Lower leg skin (tissue), 4 donors: ENCODE results near the gene PLCH2. TPM values are rescaled to one million over a fixed set of nuclear protein-coding genes. Genes with fewer than 3 reads are reported as not detected.
A peak's percentile ranks its signal among the peaks of the same experiment; 100 is the strongest.

ENCODE experiments used
- DNase-seq, 2 donors: peaks; one replicate each; pipeline ENCODE4 v3.0.0-alpha.2; 2019; ENCODE audit warnings: low spot score in 2 of 2
- H3K4me3 ChIP-seq: fragments of 200-600 bp; sonication (generic); 2 replicates; pipeline ENCODE4 v1.5.1; 2017; ENCODE audit warnings: mild to moderate bottlenecking, low read depth; ENCODE audit not compliant: poor library complexity, severe bottlenecking
- CTCF ChIP-seq, 3 donors: fragments of 450-650 bp; IDR thresholded peaks; one replicate each; pipeline ENCODE4 v1.5.1; 2016; ENCODE audit warnings: antibody characterized with exemption in 3 of 3, mild to moderate bottlenecking in 3 of 3, moderate library complexity in 2 of 3
- POLR2A ChIP-seq, 2 donors: fragments of 450-650 bp; IDR thresholded peaks; one replicate each; pipeline ENCODE4 v1.6.1; 2016 to 2017; ENCODE audit warnings: antibody characterized with exemption in 2 of 2, mild to moderate bottlenecking in 1 of 2, moderate library complexity in 1 of 2
- WGBS, 2 donors: methylation state at CpG; one replicate each; pipeline ENCODE4 v1.1.5; 2018; 5-methylcytosine and 5-hydroxymethylcytosine counted together
- intact Hi-C: fragments of 100-400 bp; cut with DNase I; formaldehyde crosslinking; loops from one replicate; pipeline ENCODE4 v1.15.0; 2023; ENCODE audit warnings: low total_unique reads
- total RNA-seq, 4 donors: library from RNA; depleted of rRNA; stranded (reverse); fragments of >200 nt; gene quantifications; one replicate each; pipeline ENCODE4 v1.1.0, GENCODE V29; 2016

Gene PLCH2
- total RNA-seq, result 100 to 1,000 TPM in 2 of 4 donors, 10 to 100 TPM in 2; 83.2 to 170 (median 115) TPM

GRCh38 chr1:2476061-2476999, at the start of gene PLCH2:
TSS of gene PLCH2 (plus strand) at chr1:2476289. CDS start at chr1:2476589, 300 bp downstream.
- no peak within 1 kb of the TSS for H3K4me3 ChIP-seq
- intact Hi-C loops, result no loop called here
- no peak for DNase-seq
- TF ChIP-seq POLR2A (IDR thresholded peaks at IDR 0.05) (no peak), CTCF (IDR thresholded peaks at IDR 0.05) (no peak)
- 77 to 83% methylated on average over 21 to 25 of the region's 34 CpGs for WGBS, 2 donors

- DNase-seq, result no peak
- TF ChIP-seq CTCF (IDR thresholded peaks at IDR 0.05), result no peak
- TF ChIP-seq POLR2A (IDR thresholded peaks at IDR 0.05), result no peak
Measured at GRCh38 chr1:2426540-2426939, 49.5 kb upstream of the PLCH2 start.

GRCh38 chr1:2427051-2427450, 49.0 kb upstream of the PLCH2 start:
- intact Hi-C loops, result no loop called here
- no peak for DNase-seq
- H3K4me3 ChIP-seq, result no peak overlapping the region
- WGBS, 2 donors, result 78 to 79% methylated on average over 16 to 17 of the region's 18 CpGs
- TF ChIP-seq POLR2A (IDR thresholded peaks at IDR 0.05) (no peak), CTCF (IDR thresholded peaks at IDR 0.05) (no peak)

More at GRCh38 chr1:2426540-2426939, 49.5 kb upstream of the PLCH2 start:
- intact Hi-C loops, result no loop called here
- WGBS, 2 donors, result 77 to 80% methylated on average over 2 to 14 of the region's 18 CpGs
- H3K4me3 ChIP-seq, result no peak overlapping the region

GRCh38 chr1:2427976-2428375, 48.1 kb upstream of the PLCH2 start:
- 29 to 43% methylated on average over 6 to 9 of the region's 10 CpGs for WGBS, 2 donors
- DNase-seq, result no peak
- intact Hi-C loops, result no loop called here
- no peak for TF ChIP-seq POLR2A (IDR thresholded peaks at IDR 0.05)
- TF ChIP-seq CTCF (IDR thresholded peaks at IDR 0.05), result no peak
- no peak overlapping the region for H3K4me3 ChIP-seq

GRCh38 chr1:2428490-2428889, 47.6 kb upstream of the PLCH2 start:
- TF ChIP-seq POLR2A (IDR thresholded peaks at IDR 0.05) (no peak), CTCF (IDR thresholded peaks at IDR 0.05) (no peak)
- intact Hi-C loops, result no loop called here
- peak in 1 of 2 donors; percentile 50 for DNase-seq
- H3K4me3 ChIP-seq, result no peak overlapping the region
- 63 to 90% methylated on average over 4 to 7 of the region's 28 CpGs for WGBS, 2 donors
